Measurements from ENCODE around the gene MSRB1.

GRCh38 chr16:1950047-1950446 is 7.0 kb upstream of the MSRB1 start:
- TF ChIP-seq FOXP4 (CRISPR knock-in tag; IDR thresholded peaks at IDR 0.05) (no peak), ATF2 (CRISPR knock-in tag; IDR thresholded peaks at IDR 0.05; ENCODE audit: borderline replicate concordance, low read depth) (no peak), CTCF (IDR thresholded peaks at IDR 0.05) (no peak), TEAD4 (CRISPR knock-in tag; IDR thresholded peaks at IDR 0.05) (no peak), JUN (CRISPR knock-in tag; IDR thresholded peaks at IDR 0.05) (no peak)

Measured in WTC11 (cell line).